ENCODE data around the gene TSPAN12. TPM values are rescaled to one million over a fixed set of nuclear protein-coding genes. Genes with fewer than 3 reads are reported as not detected.

The TSPAN12 gene
- total RNA-seq, 1 donor from 2014 or later = 25.3 TPM

GRCh38 chr7:120814253-120814939 is 43.5 kb downstream of the TSPAN12 start:
- Mint-ChIP-seq H3K27ac (no peak overlapping the region), H3K27me3 (no peaks in the 10 kb centered on the region), H3K9me3 (ENCODE audit: low read depth) (no peaks in the 10 kb centered on the region), H3K36me3 (ENCODE audit: insufficient read depth) (peaks cover 21% of the 10 kb centered on the region), H3K4me1 (ENCODE audit: low read depth) (peaks cover 21% of the 10 kb centered on the region), H3K4me3 (ENCODE audit: low read depth) (no peak overlapping the region)
- no peak for DNase-seq (ENCODE audit: low spot score, unreplicated experiment)
- TF ChIP-seq CTCF (IDR thresholded peaks at IDR 0.05; ENCODE audit: unreplicated experiment) = no peak

DNA sequence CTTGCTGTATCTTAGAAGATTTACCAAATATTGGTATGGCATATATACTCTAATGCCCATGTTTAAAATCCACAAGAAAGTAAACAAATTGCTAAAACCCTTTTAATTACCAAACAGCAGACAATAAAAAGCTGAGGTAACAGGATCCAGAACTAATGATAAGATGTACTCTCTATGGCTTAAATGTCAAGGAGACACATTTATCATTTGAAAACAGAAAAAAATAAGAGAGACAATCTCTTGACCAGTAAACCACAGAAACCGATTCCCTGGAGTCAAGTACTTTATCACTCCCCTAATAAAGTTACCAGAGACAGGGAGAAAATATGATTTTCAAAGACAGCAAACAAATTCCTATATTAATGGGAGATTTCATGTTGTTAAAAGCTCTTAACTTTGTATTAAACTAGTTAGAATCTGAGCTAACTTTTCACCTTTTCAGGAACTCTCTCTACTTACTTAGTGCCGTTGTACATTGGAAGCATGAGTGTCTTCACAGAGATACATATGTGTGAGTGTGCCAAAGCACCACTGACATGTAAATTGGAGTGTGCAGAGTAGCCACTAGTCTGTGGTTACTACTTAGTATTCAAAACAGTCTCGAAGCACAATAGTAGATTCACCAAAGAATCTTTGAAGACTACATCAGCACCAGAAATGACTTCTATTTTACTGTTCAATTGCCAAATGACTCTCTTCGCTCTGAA is 44.2 kb downstream of the TSPAN12 start:
- Mint-ChIP-seq H3K9me3 (ENCODE audit: low read depth) (no peaks in the 10 kb centered on the region), H3K27me3 (no peaks in the 10 kb centered on the region), H3K27ac (no peak overlapping the region), H3K4me3 (ENCODE audit: low read depth) (no peak overlapping the region), H3K36me3 (ENCODE audit: insufficient read depth) (peaks cover 22% of the 10 kb centered on the region), H3K4me1 (ENCODE audit: low read depth) (peaks cover 21% of the 10 kb centered on the region)
- DNase-seq (ENCODE audit: low spot score, unreplicated experiment) = no peak
- no peak for TF ChIP-seq CTCF (IDR thresholded peaks at IDR 0.05; ENCODE audit: unreplicated experiment)

DNA sequence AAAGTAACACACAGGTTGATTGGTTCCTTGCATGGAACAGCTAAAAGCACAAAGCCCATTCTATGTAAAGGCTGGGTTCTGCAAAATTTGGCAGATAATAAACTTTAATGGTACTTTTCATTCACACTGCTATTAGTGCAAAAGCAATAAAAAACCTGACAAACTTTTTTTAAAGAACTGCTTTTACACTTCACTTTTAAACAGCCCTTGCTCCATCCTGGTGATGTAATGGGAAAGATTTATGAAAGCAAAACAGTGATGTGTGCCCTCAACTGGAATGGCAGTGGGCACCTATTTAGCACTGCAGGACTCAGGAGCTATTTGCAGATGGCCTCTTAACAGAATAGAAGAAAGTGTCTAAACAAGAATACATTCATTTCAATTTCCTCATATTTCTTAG is 44.9 kb downstream of the TSPAN12 start:
- TF ChIP-seq CTCF (IDR thresholded peaks at IDR 0.05; ENCODE audit: unreplicated experiment) = no peak
- DNase-seq (ENCODE audit: low spot score, unreplicated experiment) = no peak
- no peak overlapping the region for H3K4me3 Mint-ChIP-seq (ENCODE audit: low read depth)
- H3K4me1 Mint-ChIP-seq (ENCODE audit: low read depth) = peaks cover 21% of the 10 kb centered on the region
- H3K27ac Mint-ChIP-seq = no peak overlapping the region
- no peaks in the 10 kb centered on the region for H3K9me3 Mint-ChIP-seq (ENCODE audit: low read depth)
- H3K36me3 Mint-ChIP-seq (ENCODE audit: insufficient read depth) = peaks cover 22% of the 10 kb centered on the region
- no peaks in the 10 kb centered on the region for H3K27me3 Mint-ChIP-seq

DNA sequence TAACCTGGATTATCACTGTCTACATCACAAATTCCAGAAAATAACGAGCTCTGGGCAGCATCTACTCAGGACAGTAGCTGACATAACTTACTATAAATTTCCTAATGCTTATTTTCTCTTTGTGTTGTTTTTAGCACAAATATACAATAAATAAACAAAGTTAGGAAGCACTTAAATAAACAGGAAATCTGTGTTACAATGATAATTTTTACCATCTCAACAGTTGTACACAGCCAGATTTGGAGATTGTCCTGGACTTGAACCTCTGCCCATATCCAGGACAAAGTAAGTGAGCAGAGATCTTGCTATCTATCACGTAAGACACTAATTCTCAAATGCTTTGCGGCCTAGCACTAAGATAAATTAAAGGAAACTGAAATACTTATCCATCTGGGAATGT is 48.7 kb downstream of the TSPAN12 start:
- Mint-ChIP-seq H3K4me1 (ENCODE audit: low read depth) (peaks cover 18% of the 10 kb centered on the region), H3K27ac (no peak overlapping the region), H3K4me3 (ENCODE audit: low read depth) (no peak overlapping the region), H3K27me3 (no peaks in the 10 kb centered on the region), H3K36me3 (ENCODE audit: insufficient read depth) (peaks cover 10% of the 10 kb centered on the region), H3K9me3 (ENCODE audit: low read depth) (no peaks in the 10 kb centered on the region)
- no peak for DNase-seq (ENCODE audit: low spot score, unreplicated experiment)
- no peak for TF ChIP-seq CTCF (IDR thresholded peaks at IDR 0.05; ENCODE audit: unreplicated experiment)

- TF ChIP-seq CTCF (IDR thresholded peaks at IDR 0.05; ENCODE audit: unreplicated experiment) = no peak
- Mint-ChIP-seq H3K9me3 (ENCODE audit: low read depth) (no peaks in the 10 kb centered on the region), H3K27ac (no peak overlapping the region), H3K4me1 (ENCODE audit: low read depth) (peaks cover 4% of the 10 kb centered on the region), H3K27me3 (no peaks in the 10 kb centered on the region), H3K36me3 (ENCODE audit: insufficient read depth) (peaks cover 7% of the 10 kb centered on the region), H3K4me3 (ENCODE audit: low read depth) (no peak overlapping the region)
- DNase-seq (ENCODE audit: low spot score, unreplicated experiment) = no peak
Observed at GRCh38 chr7:120807390-120807789, 50.6 kb downstream of the TSPAN12 start.
